SK-N-SH (cell line): ENCODE measurements around the gene RABGAP1L. TPM values are rescaled to one million over a fixed set of nuclear protein-coding genes. Genes with fewer than 3 reads are reported as not detected.

Experiments used
- CTCF ChIA-PET: fragments of 300-600, 350-600 bp; formaldehyde crosslinking; extraction: SDS; loops from one replicate; lab custom pipeline; 2021; lab: Yijun Ruan, JAX
- POLR2A ChIA-PET: fragments of 350-600 bp; sonication (Branson Sonifier 250); formaldehyde crosslinking; extraction: SDS; loops from one replicate; lab custom pipeline; 2020; ENCODE audit warnings: antibody characterized with exemption, inconsistent platforms; lab: Yijun Ruan, JAX
- DNase-seq: peaks from one replicate; pipeline ENCODE4 v3.0.0; 2012
- H2AFZ ChIP-seq: fragments of 200-600 bp; sonication (generic); 2 replicates; pipeline ENCODE4 v1.8.1; 2016; ENCODE audit warnings: antibody characterized with exemption, mild to moderate bottlenecking, low read depth
- H3F3A ChIP-seq: fragments of 200-600 bp; sonication (generic); replicated peaks from 2 replicates; pipeline ENCODE3; 2016; ENCODE audit warnings: antibody characterized with exemption, mild to moderate bottlenecking; ENCODE audit not compliant: insufficient read depth
- H3K27ac ChIP-seq, 2 experiments: fragments of 200-500 bp in 1 of 2; fragments of 200-600 bp in 1 of 2; sonication (Bioruptor generic) in 1 of 2; sonication (generic), shearing (Covaris generic) in 1 of 2; 2 replicates each; pipeline versions ENCODE4 v1.5.1 to v1.6.1; 2014 to 2016; ENCODE audit warnings: low read depth in 2 of 2, inconsistent platforms in 1 of 2, low read length in 1 of 2, mild to moderate bottlenecking in 1 of 2, mixed read lengths in 1 of 2
- H3K27me3 ChIP-seq: fragments of 200-600 bp; sonication (generic), shearing (Covaris generic); 2 replicates; pipeline ENCODE4 v1.6.1; 2016; ENCODE audit warnings: mixed run types; ENCODE audit not compliant: insufficient read depth
- H3K36me3 ChIP-seq, 2 experiments: fragments of 200-500 bp in 1 of 2; fragments of 200-600 bp in 1 of 2; sonication (Bioruptor generic) in 1 of 2; sonication (generic) in 1 of 2; replicated peaks in 1 of 2; 2 replicates each; pipeline versions ENCODE3 to v1.5.1; 2014 to 2016; ENCODE audit warnings: low read length in 1 of 2, mild to moderate bottlenecking in 1 of 2; ENCODE audit not compliant: insufficient read depth in 2 of 2, control insufficient read depth in 1 of 2
- H3K4me1 ChIP-seq, 2 experiments: fragments of 200-500 bp in 1 of 2; fragments of 200-600 bp in 1 of 2; sonication (Bioruptor generic) in 1 of 2; sonication (generic), shearing (Covaris generic) in 1 of 2; 2 replicates each; pipeline versions ENCODE4 v1.5.1 to v1.6.1; 2014 to 2016; ENCODE audit warnings: low read depth in 1 of 2, low read length in 1 of 2, mixed run types in 1 of 2; ENCODE audit not compliant: insufficient read depth in 2 of 2, control insufficient read depth in 1 of 2
- H3K4me2 ChIP-seq: fragments of 200-600 bp; sonication (generic), shearing (Covaris generic); 2 replicates; pipeline ENCODE4 v1.6.1; 2017; ENCODE audit warnings: mixed run types
- H3K4me3 ChIP-seq, 2 experiments: fragments of 200-500 bp in 1 of 2; fragments of 200-600 bp in 1 of 2; sonication (Bioruptor generic) in 1 of 2; sonication (generic), shearing (Covaris generic) in 1 of 2; 2 replicates each; pipeline versions ENCODE4 v1.5.1 to v1.8.1; 2014 to 2016; ENCODE audit warnings: low read depth in 2 of 2, inconsistent platforms in 1 of 2, low read length in 1 of 2, mild to moderate bottlenecking in 1 of 2, mixed read lengths in 1 of 2, moderate library complexity in 1 of 2
- H3K79me2 ChIP-seq: fragments of 200-600 bp; sonication (generic); 2 replicates; pipeline ENCODE4 v1.8.1; 2017; ENCODE audit warnings: mild to moderate bottlenecking; ENCODE audit not compliant: insufficient read depth
- H3K9ac ChIP-seq: fragments of 200-600 bp; sonication (generic); 2 replicates; pipeline ENCODE4 v1.6.1; 2017; ENCODE audit warnings: mixed run types
- H3K9me2 ChIP-seq: fragments of 200-600 bp; sonication (generic); 2 replicates; pipeline ENCODE4 v1.6.1; 2017; ENCODE audit warnings: mixed run types
- H3K9me3 ChIP-seq: fragments of 200-600 bp; sonication (generic); 2 replicates; pipeline ENCODE4 v1.6.1; 2017; ENCODE audit warnings: mixed run types, mild to moderate bottlenecking, moderate library complexity
- H4K20me1 ChIP-seq: fragments of 200-600 bp; sonication (generic); 2 replicates; pipeline ENCODE4 v1.6.1; 2017; ENCODE audit warnings: mild to moderate bottlenecking, mixed run types; ENCODE audit not compliant: insufficient read depth
- CHD2 ChIP-seq: fragments of 150-350 bp; IDR thresholded peaks from 2 replicates; pipeline ENCODE4 v1.6.1; 2018; ENCODE audit warnings: low read length; ENCODE audit not compliant: partially characterized antibody
- EZH2phosphoT487 ChIP-seq: fragments of 200-600 bp; sonication (generic); IDR thresholded peaks from 2 replicates; pipeline ENCODE4 v1.6.1; 2017; ENCODE audit warnings: low read depth, mixed run types, mild to moderate bottlenecking, antibody characterized with exemption, moderate library complexity, borderline replicate concordance
- FOSL2 ChIP-seq: IDR thresholded peaks from 2 replicates; pipeline ENCODE4 v1.4.0; 2012; ENCODE audit warnings: low read depth, mild to moderate bottlenecking, moderate library complexity, borderline replicate concordance
- GATA2 ChIP-seq: sonication (generic); formaldehyde crosslinking; IDR thresholded peaks from 2 replicates; pipeline ENCODE4 v1.5.0; 2020; ENCODE audit warnings: mild to moderate bottlenecking, missing genetic modification reagents
- IRF3 ChIP-seq: fragments of 150-350 bp; IDR thresholded peaks from 2 replicates; pipeline ENCODE4 v1.6.1; 2016; ENCODE audit warnings: mild to moderate bottlenecking, low read depth, low read length
- MXI1 ChIP-seq: IDR thresholded peaks from 2 replicates; pipeline ENCODE4 v1.6.1; 2012; ENCODE audit warnings: mild to moderate bottlenecking, low read depth, low read length, improper control_type of control experiment
- NRF1 ChIP-seq: IDR thresholded peaks from 2 replicates; pipeline ENCODE4 v1.6.1; 2012; ENCODE audit warnings: low read depth, mild to moderate bottlenecking, low read length
- PBX3 ChIP-seq: IDR thresholded peaks from 2 replicates; pipeline ENCODE4; 2012
- POLR2AphosphoS5 ChIP-seq: IDR thresholded peaks from 2 replicates; pipeline ENCODE4 v1.6.1; 2012; ENCODE audit warnings: low read depth, low read length
- RAD21 ChIP-seq: IDR thresholded peaks from 2 replicates; pipeline ENCODE4 v1.6.1; 2012; ENCODE audit warnings: mild to moderate bottlenecking, low read length
- TEAD4 ChIP-seq: IDR thresholded peaks from 2 replicates; pipeline ENCODE4 v1.4.0; 2012; ENCODE audit warnings: mild to moderate bottlenecking, borderline replicate concordance; ENCODE audit not compliant: insufficient read depth
- USF2 ChIP-seq: fragments of 150-350 bp; IDR thresholded peaks from 2 replicates; pipeline ENCODE4 v1.6.1; 2017; ENCODE audit warnings: antibody characterized with exemption, low read length, low read depth, borderline replicate concordance
- polyA plus RNA-seq, 3 experiments: library from polyadenylated mRNA; depleted of rRNA; stranded (reverse); fragments of >200 nt; gene quantifications; 2 replicates each; pipeline ENCODE4 v1.2.3, GENCODE V29; 2012
- TF ChIP-seq, protein P1 (sequence below): fragments of 200-600 bp; sonication (generic); IDR thresholded peaks from 2 replicates; pipeline ENCODE4 v1.6.1; 2017; ENCODE audit warnings: antibody characterized with exemption, mild to moderate bottlenecking, moderate library complexity
- TF ChIP-seq, protein P2 (sequence below): IDR thresholded peaks from 2 replicates; pipeline ENCODE4 v1.4.0; 2012; ENCODE audit warnings: low read depth
- TF ChIP-seq, protein P3 (sequence below): IDR thresholded peaks from 2 replicates; pipeline ENCODE4 v1.6.1; 2012; ENCODE audit warnings: mild to moderate bottlenecking, low read depth, low read length, moderate library complexity
- TF ChIP-seq, protein P4 (sequence below): IDR thresholded peaks from 2 replicates; pipeline ENCODE4 v1.4.0; 2012; ENCODE audit warnings: low read depth, borderline replicate concordance

Gene RABGAP1L
- polyA plus RNA-seq, 1 of the 3 experiments (the other 2 are of a cell fraction): 7.2 TPM

DNA sequence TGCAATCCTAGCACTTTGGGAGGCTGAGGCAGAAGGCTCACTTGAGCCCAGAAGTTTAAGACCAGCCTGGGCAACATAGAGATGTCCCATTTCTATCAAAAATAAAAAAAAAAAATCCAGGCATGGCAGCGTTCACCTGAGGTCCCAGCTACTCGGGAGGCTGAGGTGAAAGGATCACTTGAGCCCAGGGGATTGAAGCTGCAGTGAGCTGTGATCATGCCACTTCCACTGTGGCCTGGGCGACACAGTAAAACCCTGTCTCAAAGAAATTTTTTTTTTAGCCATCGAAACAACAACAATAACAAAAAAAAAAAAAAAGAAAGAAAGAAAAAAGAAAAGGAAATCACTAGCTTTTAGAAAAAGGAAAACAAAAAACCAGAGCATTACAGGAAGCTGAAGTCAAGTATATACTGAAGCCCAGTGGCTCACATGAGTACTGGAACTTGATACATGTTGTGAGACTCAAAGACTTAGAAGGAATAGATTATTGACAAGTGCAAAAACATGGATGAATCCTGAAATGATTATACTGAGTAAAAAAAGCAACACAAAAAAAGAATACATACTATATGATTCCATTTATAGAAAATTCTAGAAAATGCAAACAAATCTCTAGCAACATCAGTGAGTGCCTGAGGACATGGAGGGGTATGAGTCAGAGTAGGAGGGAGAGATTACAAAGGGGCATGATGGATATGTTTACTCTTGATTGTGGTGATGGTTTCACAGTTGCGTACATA, 6.1 kb upstream of the RABGAP1L start (continued):
- TF ChIP-seq IRF3 (no peak), FOSL2 (no peak), MXI1 (no peak), NRF1 (no peak), TEAD4 (no peak), RAD21 (no peak)
- TF ChIP-seq, protein P1, sequence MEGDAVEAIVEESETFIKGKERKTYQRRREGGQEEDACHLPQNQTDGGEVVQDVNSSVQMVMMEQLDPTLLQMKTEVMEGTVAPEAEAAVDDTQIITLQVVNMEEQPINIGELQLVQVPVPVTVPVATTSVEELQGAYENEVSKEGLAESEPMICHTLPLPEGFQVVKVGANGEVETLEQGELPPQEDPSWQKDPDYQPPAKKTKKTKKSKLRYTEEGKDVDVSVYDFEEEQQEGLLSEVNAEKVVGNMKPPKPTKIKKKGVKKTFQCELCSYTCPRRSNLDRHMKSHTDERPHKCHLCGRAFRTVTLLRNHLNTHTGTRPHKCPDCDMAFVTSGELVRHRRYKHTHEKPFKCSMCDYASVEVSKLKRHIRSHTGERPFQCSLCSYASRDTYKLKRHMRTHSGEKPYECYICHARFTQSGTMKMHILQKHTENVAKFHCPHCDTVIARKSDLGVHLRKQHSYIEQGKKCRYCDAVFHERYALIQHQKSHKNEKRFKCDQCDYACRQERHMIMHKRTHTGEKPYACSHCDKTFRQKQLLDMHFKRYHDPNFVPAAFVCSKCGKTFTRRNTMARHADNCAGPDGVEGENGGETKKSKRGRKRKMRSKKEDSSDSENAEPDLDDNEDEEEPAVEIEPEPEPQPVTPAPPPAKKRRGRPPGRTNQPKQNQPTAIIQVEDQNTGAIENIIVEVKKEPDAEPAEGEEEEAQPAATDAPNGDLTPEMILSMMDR: no peak

- Histone ChIP-seq H3K4me3 (no peak overlapping the region), H3K9me3 (no peaks in the 10 kb centered on the region), H4K20me1 (no peaks in the 10 kb centered on the region), H3K27me3 (no peaks in the 10 kb centered on the region), H3K4me2 (no peak overlapping the region), H3K36me3 (no peaks in the 10 kb centered on the region), H3K79me2 (no peaks in the 10 kb centered on the region), H3K4me1 (no peaks in the 10 kb centered on the region; a peak in 2 of 4 replicates), H2AFZ (no peak overlapping the region), H3K9me2 (no peaks in the 10 kb centered on the region), H3K27ac (no peak overlapping the region), H3F3A (peaks cover 4% of the 10 kb centered on the region), H3K9ac (no peak overlapping the region)
- ChIA-PET POLR2A (no interaction called here), CTCF (no interaction called here)
- DNase-seq: no peak
- TF ChIP-seq, protein P2, sequence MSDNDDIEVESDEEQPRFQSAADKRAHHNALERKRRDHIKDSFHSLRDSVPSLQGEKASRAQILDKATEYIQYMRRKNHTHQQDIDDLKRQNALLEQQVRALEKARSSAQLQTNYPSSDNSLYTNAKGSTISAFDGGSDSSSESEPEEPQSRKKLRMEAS: no peak
- TF ChIP-seq, protein P1: no peak
- TF ChIP-seq POLR2AphosphoS5 (no peak), CHD2 (no peak), TEAD4 (no peak), PBX3 (no peak), GATA2 (no peak), USF2 (no peak), EZH2phosphoT487 (no peak), FOSL2 (no peak)
- TF ChIP-seq, protein P3, sequence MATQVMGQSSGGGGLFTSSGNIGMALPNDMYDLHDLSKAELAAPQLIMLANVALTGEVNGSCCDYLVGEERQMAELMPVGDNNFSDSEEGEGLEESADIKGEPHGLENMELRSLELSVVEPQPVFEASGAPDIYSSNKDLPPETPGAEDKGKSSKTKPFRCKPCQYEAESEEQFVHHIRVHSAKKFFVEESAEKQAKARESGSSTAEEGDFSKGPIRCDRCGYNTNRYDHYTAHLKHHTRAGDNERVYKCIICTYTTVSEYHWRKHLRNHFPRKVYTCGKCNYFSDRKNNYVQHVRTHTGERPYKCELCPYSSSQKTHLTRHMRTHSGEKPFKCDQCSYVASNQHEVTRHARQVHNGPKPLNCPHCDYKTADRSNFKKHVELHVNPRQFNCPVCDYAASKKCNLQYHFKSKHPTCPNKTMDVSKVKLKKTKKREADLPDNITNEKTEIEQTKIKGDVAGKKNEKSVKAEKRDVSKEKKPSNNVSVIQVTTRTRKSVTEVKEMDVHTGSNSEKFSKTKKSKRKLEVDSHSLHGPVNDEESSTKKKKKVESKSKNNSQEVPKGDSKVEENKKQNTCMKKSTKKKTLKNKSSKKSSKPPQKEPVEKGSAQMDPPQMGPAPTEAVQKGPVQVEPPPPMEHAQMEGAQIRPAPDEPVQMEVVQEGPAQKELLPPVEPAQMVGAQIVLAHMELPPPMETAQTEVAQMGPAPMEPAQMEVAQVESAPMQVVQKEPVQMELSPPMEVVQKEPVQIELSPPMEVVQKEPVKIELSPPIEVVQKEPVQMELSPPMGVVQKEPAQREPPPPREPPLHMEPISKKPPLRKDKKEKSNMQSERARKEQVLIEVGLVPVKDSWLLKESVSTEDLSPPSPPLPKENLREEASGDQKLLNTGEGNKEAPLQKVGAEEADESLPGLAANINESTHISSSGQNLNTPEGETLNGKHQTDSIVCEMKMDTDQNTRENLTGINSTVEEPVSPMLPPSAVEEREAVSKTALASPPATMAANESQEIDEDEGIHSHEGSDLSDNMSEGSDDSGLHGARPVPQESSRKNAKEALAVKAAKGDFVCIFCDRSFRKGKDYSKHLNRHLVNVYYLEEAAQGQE: no peak
- TF ChIP-seq, protein P4, sequence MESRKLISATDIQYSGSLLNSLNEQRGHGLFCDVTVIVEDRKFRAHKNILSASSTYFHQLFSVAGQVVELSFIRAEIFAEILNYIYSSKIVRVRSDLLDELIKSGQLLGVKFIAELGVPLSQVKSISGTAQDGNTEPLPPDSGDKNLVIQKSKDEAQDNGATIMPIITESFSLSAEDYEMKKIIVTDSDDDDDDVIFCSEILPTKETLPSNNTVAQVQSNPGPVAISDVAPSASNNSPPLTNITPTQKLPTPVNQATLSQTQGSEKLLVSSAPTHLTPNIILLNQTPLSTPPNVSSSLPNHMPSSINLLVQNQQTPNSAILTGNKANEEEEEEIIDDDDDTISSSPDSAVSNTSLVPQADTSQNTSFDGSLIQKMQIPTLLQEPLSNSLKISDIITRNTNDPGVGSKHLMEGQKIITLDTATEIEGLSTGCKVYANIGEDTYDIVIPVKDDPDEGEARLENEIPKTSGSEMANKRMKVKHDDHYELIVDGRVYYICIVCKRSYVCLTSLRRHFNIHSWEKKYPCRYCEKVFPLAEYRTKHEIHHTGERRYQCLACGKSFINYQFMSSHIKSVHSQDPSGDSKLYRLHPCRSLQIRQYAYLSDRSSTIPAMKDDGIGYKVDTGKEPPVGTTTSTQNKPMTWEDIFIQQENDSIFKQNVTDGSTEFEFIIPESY: no peak
These were observed 5.6 kb upstream of the RABGAP1L start for GRCh38 chr1:174153825-174154107.
